A673 (cell line): ENCODE data around the gene ZNHIT1. TPM values are rescaled to one million over a fixed set of nuclear protein-coding genes. Genes with fewer than 3 reads are reported as not detected.

ENCODE experiments used
- BruUV-seq: library from RNA; stranded (reverse); fragments of 400-500 nt; replicated peaks from 2 replicates; lab custom pipeline; 2021; lab: Mats Ljungman, UMichigan
- CTCF ChIA-PET: fragments of 300-600 bp; sonication (Branson Sonifier 250); formaldehyde crosslinking; loops from one replicate; lab custom pipeline; 2022; ENCODE audit warnings: antibody characterized with exemption; lab: Charles Lee
- POLR2A ChIA-PET: fragments of 300-600 bp; sonication (Branson Sonifier 250); formaldehyde crosslinking; loops from one replicate; lab custom pipeline; 2022; ENCODE audit warnings: antibody characterized with exemption; ENCODE audit not compliant: low non-redundant PET; lab: Charles Lee
- DNase-seq: peaks from one replicate; pipeline ENCODE4 v3.0.0-alpha.2; 2015; ENCODE audit warnings: low spot score
- H3K27ac ChIP-seq: fragments of 200-600 bp; sonication (generic); 2 replicates; pipeline ENCODE4 v1.5.1; 2016; ENCODE audit warnings: mixed run types, low read depth, mild to moderate bottlenecking, mixed read lengths, antibody characterized with exemption, low read length; ENCODE audit not compliant: poor library complexity, severe bottlenecking
- H3K27me3 ChIP-seq: fragments of 200-600 bp; sonication (generic); replicated peaks from 2 replicates; pipeline ENCODE4 v1.6.1; 2017; ENCODE audit warnings: mixed run types, low read depth, mild to moderate bottlenecking, mixed read lengths, antibody characterized with exemption, low read length; ENCODE audit not compliant: insufficient read depth, poor library complexity
- H3K36me3 ChIP-seq: fragments of 200-600 bp; sonication (generic); 2 replicates; pipeline ENCODE4 v1.6.1; 2016; ENCODE audit warnings: mixed run types, mild to moderate bottlenecking, mixed read lengths, antibody characterized with exemption, low read length; ENCODE audit not compliant: insufficient read depth, poor library complexity, severe bottlenecking
- H3K4me1 ChIP-seq: fragments of 200-600 bp; sonication (generic); 2 replicates; pipeline ENCODE4 v1.6.1; 2017; ENCODE audit warnings: mixed run types, mild to moderate bottlenecking, mixed read lengths, antibody characterized with exemption, low read length; ENCODE audit not compliant: insufficient read depth, poor library complexity, severe bottlenecking
- H3K4me3 ChIP-seq: fragments of 200-600 bp; sonication (generic); 2 replicates; pipeline ENCODE4 v1.5.1; 2016; ENCODE audit warnings: low read depth, mixed run types, mild to moderate bottlenecking, mixed read lengths, low read length; ENCODE audit not compliant: poor library complexity, severe bottlenecking
- H3K9me3 ChIP-seq: fragments of 200-600 bp; sonication (generic); 2 replicates; pipeline ENCODE4 v1.6.1; 2016; ENCODE audit warnings: mixed run types, low read depth, mild to moderate bottlenecking, mixed read lengths, antibody characterized with exemption, low read length; ENCODE audit not compliant: poor library complexity, severe bottlenecking
- EZH2 ChIP-seq: fragments of 200-600 bp; sonication (generic); IDR thresholded peaks from 2 replicates; pipeline ENCODE4 v1.6.1; 2017; ENCODE audit warnings: borderline replicate concordance, low read depth, mild to moderate bottlenecking, mixed read lengths, antibody characterized with exemption, low read length; ENCODE audit not compliant: poor library complexity, severe bottlenecking
- intact Hi-C: fragments of 100-400 bp; cut with micrococcal nuclease; formaldehyde crosslinking; loops from one replicate; pipeline ENCODE4 v1.10.0; 2022; ENCODE audit not compliant: unreplicated experiment
- total RNA-seq: library from RNA; stranded (reverse); gene quantifications from 2 replicates; pipeline ENCODE4 v1.2.3, GENCODE V29; 2021
- TF ChIP-seq, protein P1 (sequence below): fragments of 300-800, 200-600 bp; sonication (generic); conservative IDR thresholded peaks from 2 replicates; pipeline ENCODE4 v1.5.1; 2017; ENCODE audit warnings: low read depth, mild to moderate bottlenecking, antibody characterized with exemption, low read length, moderate library complexity, mixed read lengths

Gene ZNHIT1
- total RNA-seq, 1 experiment from 2014 or later, result 65.1 TPM

DNA sequence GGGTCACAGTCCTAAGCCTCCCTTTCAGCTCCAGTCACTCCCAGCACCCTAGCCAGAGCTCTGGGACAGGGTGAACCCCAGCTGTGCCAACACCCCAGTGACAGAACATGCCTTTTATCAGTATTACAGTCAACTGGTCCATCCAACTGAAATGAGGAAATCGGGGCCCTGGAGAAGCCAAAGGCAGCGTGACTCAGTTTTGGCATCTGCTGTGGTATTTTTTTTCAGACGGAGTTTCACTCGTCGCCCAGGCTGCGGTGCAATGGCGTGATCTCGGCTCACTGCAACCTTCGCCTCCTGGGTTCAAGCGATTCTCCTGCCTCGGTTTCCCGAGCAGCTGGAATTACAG lies 23.0 kb downstream of the ZNHIT1 start:
- ChIA-PET POLR2A (no interaction called here), CTCF (interaction anchor here (0.6 kb wide), 1 partner anchor 18 kb away, joined by 3 read pairs; no protein-coding TSS in a partner anchor)
- intact Hi-C loops, result no loop called here
- H3K9me3 ChIP-seq, result no peaks in the 10 kb centered on the region
- H3K27ac ChIP-seq, result no peak overlapping the region
- peaks cover 9% of the 10 kb centered on the region for H3K36me3 ChIP-seq
- H3K4me1 ChIP-seq, result no peaks in the 10 kb centered on the region
- no peak for DNase-seq
- TF ChIP-seq, protein P1, sequence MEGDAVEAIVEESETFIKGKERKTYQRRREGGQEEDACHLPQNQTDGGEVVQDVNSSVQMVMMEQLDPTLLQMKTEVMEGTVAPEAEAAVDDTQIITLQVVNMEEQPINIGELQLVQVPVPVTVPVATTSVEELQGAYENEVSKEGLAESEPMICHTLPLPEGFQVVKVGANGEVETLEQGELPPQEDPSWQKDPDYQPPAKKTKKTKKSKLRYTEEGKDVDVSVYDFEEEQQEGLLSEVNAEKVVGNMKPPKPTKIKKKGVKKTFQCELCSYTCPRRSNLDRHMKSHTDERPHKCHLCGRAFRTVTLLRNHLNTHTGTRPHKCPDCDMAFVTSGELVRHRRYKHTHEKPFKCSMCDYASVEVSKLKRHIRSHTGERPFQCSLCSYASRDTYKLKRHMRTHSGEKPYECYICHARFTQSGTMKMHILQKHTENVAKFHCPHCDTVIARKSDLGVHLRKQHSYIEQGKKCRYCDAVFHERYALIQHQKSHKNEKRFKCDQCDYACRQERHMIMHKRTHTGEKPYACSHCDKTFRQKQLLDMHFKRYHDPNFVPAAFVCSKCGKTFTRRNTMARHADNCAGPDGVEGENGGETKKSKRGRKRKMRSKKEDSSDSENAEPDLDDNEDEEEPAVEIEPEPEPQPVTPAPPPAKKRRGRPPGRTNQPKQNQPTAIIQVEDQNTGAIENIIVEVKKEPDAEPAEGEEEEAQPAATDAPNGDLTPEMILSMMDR, result no peak
- no peak for TF ChIP-seq EZH2
- no peak overlapping the region for H3K4me3 ChIP-seq
- no TSS peak for BruUV-seq
- no peaks in the 10 kb centered on the region for H3K27me3 ChIP-seq

DNA sequence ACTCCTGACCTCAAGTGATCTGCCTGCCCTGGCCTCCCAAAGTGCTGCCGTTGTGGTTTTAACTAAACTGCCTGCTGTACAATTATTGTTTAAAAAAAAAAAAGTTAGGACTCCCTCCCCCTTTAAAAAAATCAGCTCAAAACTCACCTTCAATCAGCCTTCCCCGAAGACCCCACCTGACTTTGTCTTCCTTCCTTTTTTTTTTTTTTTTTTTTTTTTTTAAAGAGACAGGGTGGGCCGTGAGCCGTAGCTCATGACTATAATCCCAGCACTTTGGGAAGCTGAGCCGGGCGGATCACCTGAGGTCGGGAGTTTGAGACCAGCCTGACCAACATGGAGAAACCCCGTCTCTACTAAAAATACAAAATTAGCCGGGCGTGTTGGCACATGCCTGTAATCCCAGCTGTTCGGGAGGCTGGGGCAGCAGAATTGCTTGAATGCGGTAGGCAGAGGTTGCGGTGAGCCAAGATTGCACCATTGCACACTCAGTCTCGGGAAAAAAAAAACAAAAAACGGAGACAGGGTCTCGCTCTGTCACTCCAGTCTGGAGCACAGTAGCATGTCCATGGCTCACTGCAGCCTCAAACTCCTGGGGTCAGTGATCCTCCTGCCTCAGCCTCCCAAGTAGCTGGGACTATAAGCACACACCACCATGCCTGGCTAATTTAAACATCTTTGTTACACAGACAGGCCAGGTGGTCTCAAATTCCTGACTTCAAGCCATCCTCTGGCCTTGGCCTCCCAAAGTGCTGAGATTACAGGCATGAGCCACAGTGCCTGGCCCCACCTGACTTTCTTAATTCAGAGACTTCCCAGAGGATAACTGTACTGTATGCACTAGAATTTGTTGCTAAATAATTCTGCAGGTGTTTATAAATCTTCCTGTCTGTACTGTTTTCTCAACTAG lies 23.7 kb downstream of the ZNHIT1 start:
- Histone ChIP-seq H3K9me3 (no peaks in the 10 kb centered on the region), H3K36me3 (peaks cover 9% of the 10 kb centered on the region), H3K27ac (no peak overlapping the region), H3K4me3 (no peak overlapping the region), H3K27me3 (no peaks in the 10 kb centered on the region), H3K4me1 (no peaks in the 10 kb centered on the region)
- no peak for DNase-seq
- BruUV-seq, result no TSS peak
- ChIA-PET CTCF (interaction anchor here (0.6 kb wide), 1 partner anchor 17 kb away, joined by 3 read pairs; no protein-coding TSS in a partner anchor), POLR2A (no interaction called here)
- intact Hi-C loops, result no loop called here
- TF ChIP-seq, protein P1, result no peak
- no peak for TF ChIP-seq EZH2

DNA sequence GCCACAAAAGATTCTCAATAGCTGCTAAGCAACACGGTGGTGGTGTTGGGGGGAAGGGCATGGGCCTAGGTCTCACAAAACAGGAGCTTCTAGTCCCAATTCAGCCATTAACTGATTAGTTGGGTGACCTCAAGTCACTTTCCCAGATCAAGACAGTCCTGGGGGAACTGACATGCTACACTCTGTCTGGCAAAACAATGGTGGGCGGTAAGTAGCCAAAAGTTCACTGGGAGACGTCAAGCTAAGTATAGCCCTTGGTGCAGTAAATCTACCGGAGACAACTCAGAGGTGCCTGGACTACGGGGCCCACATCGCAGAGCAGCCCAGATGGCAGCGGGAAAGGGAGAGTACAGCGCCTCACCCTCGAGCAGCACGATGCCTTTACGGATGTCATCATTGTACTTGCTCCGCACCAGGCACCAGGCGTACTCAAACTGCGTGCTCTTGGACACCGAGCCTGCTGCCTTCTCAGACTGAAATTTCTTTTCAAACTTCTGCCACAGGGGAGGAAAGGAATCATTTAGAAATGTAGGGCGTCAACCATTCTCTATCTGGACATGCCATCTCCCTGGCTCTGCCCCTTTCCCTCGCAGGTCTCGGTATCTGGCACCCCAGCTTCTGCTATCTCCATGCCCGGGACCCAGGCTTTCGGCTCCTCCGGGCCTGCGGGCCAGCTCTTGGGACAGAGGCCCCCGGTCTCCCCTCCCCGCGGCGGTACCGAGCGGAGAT lies 25.8 kb downstream of the ZNHIT1 start:
- Histone ChIP-seq H3K27me3 (no peaks in the 10 kb centered on the region), H3K27ac (peak overlapping the region; percentile 87), H3K36me3 (peaks cover 9% of the 10 kb centered on the region), H3K4me1 (no peaks in the 10 kb centered on the region), H3K4me3 (peak overlapping the region; percentile 86), H3K9me3 (no peaks in the 10 kb centered on the region)
- ChIA-PET POLR2A (no interaction called here), CTCF (interaction anchor here (0.6 to 1.9 kb wide), 5 partner anchors 9 to 194 kb away, joined by 3 to 19 read pairs (median 4); partner anchors contain the start of genes PLOD3 and ZNHIT1)
- intact Hi-C loops, result loop anchor here (2.0 kb wide), 3 partner anchors 25 to 349 kb away; partner anchors contain the start of genes ACHE and ZNHIT1
- BruUV-seq, result no TSS peak
- TF ChIP-seq, protein P1, result no peak
- DNase-seq, result no peak
